ENCODE data around the gene ZBTB7C.
A peak's percentile ranks its signal among the peaks of the same experiment; 100 is the strongest.

ZBTB7C gene

DNA sequence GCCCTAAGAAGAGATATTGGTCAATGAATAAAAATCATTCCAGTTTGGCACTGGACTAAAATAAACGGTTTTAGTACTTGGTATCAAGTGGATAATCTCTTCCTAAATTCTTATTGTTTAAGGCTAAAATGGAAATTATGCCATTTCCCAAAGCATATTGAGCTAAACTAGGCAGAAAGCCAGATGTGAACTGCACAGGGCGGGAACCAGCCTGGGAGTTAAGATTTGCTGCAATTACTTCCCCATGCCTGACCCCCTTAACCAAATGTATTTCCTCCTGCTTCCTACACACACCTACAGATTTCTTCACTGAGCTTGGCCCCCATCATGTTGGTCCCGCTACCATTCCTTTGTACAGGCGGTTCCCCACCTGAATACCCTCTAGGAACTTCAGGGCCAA, 12.2 kb downstream of the ZBTB7C start:
- Histone ChIP-seq H3K27ac (ENCODE audit: extremely low read depth, low read depth, low read length) (no peak overlapping the region), H3K4me3 (ENCODE audit: low read depth, low read length) (no peak overlapping the region), H3K36me3 (ENCODE audit: control insufficient read depth in 2 of 2, insufficient read depth in 1 of 2, low read length in 2 of 2) (no peaks in the 10 kb centered on the region), H3K4me1 (ENCODE audit: control insufficient read depth, insufficient read depth, low read length) (peaks cover 9% of the 10 kb centered on the region), H3K9me3 (ENCODE audit: control insufficient read depth, insufficient read depth, low read depth, low read length) (no peaks in the 10 kb centered on the region)
- TF ChIP-seq SP3 (tag by site-specific recombination; IDR thresholded peaks at IDR 0.05) (no peak), ZNF677 (tag by site-specific recombination; IDR thresholded peaks at IDR 0.05) (no peak), ZFHX2 (tag by site-specific recombination; conservative IDR thresholded peaks at IDR 0.05) (peak; percentile 45)
- TF ChIP-seq, protein P1, sequence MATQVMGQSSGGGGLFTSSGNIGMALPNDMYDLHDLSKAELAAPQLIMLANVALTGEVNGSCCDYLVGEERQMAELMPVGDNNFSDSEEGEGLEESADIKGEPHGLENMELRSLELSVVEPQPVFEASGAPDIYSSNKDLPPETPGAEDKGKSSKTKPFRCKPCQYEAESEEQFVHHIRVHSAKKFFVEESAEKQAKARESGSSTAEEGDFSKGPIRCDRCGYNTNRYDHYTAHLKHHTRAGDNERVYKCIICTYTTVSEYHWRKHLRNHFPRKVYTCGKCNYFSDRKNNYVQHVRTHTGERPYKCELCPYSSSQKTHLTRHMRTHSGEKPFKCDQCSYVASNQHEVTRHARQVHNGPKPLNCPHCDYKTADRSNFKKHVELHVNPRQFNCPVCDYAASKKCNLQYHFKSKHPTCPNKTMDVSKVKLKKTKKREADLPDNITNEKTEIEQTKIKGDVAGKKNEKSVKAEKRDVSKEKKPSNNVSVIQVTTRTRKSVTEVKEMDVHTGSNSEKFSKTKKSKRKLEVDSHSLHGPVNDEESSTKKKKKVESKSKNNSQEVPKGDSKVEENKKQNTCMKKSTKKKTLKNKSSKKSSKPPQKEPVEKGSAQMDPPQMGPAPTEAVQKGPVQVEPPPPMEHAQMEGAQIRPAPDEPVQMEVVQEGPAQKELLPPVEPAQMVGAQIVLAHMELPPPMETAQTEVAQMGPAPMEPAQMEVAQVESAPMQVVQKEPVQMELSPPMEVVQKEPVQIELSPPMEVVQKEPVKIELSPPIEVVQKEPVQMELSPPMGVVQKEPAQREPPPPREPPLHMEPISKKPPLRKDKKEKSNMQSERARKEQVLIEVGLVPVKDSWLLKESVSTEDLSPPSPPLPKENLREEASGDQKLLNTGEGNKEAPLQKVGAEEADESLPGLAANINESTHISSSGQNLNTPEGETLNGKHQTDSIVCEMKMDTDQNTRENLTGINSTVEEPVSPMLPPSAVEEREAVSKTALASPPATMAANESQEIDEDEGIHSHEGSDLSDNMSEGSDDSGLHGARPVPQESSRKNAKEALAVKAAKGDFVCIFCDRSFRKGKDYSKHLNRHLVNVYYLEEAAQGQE (tag by site-specific recombination; IDR thresholded peaks at IDR 0.05): no peak
- ChIA-PET POLR2A (interaction anchor here (0.6 to 1.1 kb wide), 2 partner anchors 14 to 31 kb away, joined by 3 to 4 read pairs; no protein-coding TSS in a partner anchor), CTCF (interaction anchor here (1.0 kb wide), 1 partner anchor 48 kb away, joined by 4 read pairs; no protein-coding TSS in a partner anchor)

DNA sequence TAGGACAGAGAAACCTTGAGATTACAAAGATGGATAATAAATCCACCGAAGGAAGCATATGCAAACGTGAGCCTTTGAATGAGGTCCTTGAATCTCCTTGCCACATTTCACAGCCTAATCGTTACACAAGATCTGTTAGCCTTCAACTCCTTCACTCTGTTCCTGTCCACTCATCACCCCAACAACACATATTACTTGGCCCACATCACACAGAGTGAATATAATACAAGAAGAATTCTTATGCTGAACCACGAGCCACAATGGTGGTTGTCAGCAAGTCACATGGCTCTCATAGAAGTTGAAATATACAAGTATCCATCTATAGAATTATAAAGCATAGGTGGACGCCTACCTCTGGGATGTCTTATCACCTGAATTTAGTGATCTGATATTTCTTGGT, 12.6 kb downstream of the ZBTB7C start:
- H3K27ac ChIP-seq (ENCODE audit: extremely low read depth, low read depth, low read length): no peak overlapping the region
- POLR2A ChIA-PET: no interaction called here
- H3K36me3 ChIP-seq (ENCODE audit: control insufficient read depth in 2 of 2, insufficient read depth in 1 of 2, low read length in 2 of 2): no peaks in the 10 kb centered on the region
- H3K9me3 ChIP-seq (ENCODE audit: control insufficient read depth, insufficient read depth, low read depth, low read length): no peaks in the 10 kb centered on the region
- no peak overlapping the region for H3K4me3 ChIP-seq (ENCODE audit: low read depth, low read length)
- peaks cover 9% of the 10 kb centered on the region for H3K4me1 ChIP-seq (ENCODE audit: control insufficient read depth, insufficient read depth, low read length)
- CTCF ChIA-PET: no interaction called here
- TF ChIP-seq IKZF3 (tag by site-specific recombination; IDR thresholded peaks at IDR 0.05) (no peak), ZNF677 (tag by site-specific recombination; IDR thresholded peaks at IDR 0.05) (no peak), ZNF830 (tag by site-specific recombination; IDR thresholded peaks at IDR 0.05; ENCODE audit: low read depth) (no peak), EGR2 (tag by site-specific recombination; IDR thresholded peaks at IDR 0.05; ENCODE audit: low read depth) (no peak), ZFP41 (tag by site-specific recombination; IDR thresholded peaks at IDR 0.05; ENCODE audit: borderline replicate concordance) (no peak), ZNF202 (tag by site-specific recombination; IDR thresholded peaks at IDR 0.05; ENCODE audit: borderline replicate concordance) (no peak)
- TF ChIP-seq, protein P2, sequence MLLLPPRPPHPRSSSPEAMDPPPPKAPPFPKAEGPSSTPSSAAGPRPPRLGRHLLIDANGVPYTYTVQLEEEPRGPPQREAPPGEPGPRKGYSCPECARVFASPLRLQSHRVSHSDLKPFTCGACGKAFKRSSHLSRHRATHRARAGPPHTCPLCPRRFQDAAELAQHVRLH (tag by site-specific recombination; IDR thresholded peaks at IDR 0.05): no peak

DNA sequence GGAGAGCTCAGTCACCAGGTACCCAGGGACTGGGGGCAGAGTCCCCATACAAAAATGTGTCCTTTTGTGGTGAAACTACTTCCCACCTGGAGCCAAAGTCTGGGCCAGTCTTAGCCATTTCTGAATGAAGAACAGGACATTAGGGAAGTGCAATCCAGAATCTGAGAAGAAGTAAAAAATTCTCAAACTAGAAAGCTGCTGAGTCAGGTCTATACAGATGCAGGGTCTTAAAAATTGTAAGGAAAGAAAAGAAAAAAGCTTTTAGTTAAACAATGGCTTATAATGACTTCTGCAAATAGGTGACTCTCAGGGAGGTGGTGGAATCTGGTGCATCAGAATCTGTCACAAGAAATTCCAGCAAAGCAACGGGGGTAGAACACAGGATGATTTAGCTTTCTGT, 13.5 kb downstream of the ZBTB7C start:
- Histone ChIP-seq H3K36me3 (ENCODE audit: control insufficient read depth in 2 of 2, insufficient read depth in 1 of 2, low read length in 2 of 2) (no peaks in the 10 kb centered on the region), H3K4me3 (ENCODE audit: low read depth, low read length) (no peak overlapping the region), H3K4me1 (ENCODE audit: control insufficient read depth, insufficient read depth, low read length) (peaks cover 9% of the 10 kb centered on the region), H3K27ac (ENCODE audit: extremely low read depth, low read depth, low read length) (no peak overlapping the region), H3K9me3 (ENCODE audit: control insufficient read depth, insufficient read depth, low read depth, low read length) (no peaks in the 10 kb centered on the region)
- POLR2A ChIA-PET: no interaction called here
- CTCF ChIA-PET: interaction anchor here (0.6 to 1.5 kb wide), 3 partner anchors 17 to 51 kb away, joined by 3 to 4 read pairs (median 3); no protein-coding TSS in a partner anchor
- TF ChIP-seq ZNF426 (tag by site-specific recombination; IDR thresholded peaks at IDR 0.05) (no peak), PRDM1 (tag by site-specific recombination; IDR thresholded peaks at IDR 0.05) (no peak), ZNF23 (tag by site-specific recombination; IDR thresholded peaks at IDR 0.05; ENCODE audit: borderline replicate concordance) (no peak)
- TF ChIP-seq, protein P3, sequence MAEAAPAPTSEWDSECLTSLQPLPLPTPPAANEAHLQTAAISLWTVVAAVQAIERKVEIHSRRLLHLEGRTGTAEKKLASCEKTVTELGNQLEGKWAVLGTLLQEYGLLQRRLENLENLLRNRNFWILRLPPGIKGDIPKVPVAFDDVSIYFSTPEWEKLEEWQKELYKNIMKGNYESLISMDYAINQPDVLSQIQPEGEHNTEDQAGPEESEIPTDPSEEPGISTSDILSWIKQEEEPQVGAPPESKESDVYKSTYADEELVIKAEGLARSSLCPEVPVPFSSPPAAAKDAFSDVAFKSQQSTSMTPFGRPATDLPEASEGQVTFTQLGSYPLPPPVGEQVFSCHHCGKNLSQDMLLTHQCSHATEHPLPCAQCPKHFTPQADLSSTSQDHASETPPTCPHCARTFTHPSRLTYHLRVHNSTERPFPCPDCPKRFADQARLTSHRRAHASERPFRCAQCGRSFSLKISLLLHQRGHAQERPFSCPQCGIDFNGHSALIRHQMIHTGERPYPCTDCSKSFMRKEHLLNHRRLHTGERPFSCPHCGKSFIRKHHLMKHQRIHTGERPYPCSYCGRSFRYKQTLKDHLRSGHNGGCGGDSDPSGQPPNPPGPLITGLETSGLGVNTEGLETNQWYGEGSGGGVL (tag by site-specific recombination; IDR thresholded peaks at IDR 0.05): no peak
- TF ChIP-seq, protein P4, sequence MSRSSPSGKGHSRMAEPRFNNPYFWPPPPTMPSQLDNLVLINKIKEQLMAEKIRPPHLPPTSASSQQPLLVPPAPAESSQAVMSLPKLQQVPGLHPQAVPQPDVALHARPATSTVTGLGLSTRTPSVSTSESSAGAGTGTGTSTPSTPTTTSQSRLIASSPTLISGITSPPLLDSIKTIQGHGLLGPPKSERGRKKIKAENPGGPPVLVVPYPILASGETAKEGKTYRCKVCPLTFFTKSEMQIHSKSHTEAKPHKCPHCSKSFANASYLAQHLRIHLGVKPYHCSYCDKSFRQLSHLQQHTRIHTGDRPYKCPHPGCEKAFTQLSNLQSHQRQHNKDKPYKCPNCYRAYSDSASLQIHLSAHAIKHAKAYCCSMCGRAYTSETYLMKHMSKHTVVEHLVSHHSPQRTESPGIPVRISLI (tag by site-specific recombination; IDR thresholded peaks at IDR 0.05): no peak
- TF ChIP-seq, protein P5, sequence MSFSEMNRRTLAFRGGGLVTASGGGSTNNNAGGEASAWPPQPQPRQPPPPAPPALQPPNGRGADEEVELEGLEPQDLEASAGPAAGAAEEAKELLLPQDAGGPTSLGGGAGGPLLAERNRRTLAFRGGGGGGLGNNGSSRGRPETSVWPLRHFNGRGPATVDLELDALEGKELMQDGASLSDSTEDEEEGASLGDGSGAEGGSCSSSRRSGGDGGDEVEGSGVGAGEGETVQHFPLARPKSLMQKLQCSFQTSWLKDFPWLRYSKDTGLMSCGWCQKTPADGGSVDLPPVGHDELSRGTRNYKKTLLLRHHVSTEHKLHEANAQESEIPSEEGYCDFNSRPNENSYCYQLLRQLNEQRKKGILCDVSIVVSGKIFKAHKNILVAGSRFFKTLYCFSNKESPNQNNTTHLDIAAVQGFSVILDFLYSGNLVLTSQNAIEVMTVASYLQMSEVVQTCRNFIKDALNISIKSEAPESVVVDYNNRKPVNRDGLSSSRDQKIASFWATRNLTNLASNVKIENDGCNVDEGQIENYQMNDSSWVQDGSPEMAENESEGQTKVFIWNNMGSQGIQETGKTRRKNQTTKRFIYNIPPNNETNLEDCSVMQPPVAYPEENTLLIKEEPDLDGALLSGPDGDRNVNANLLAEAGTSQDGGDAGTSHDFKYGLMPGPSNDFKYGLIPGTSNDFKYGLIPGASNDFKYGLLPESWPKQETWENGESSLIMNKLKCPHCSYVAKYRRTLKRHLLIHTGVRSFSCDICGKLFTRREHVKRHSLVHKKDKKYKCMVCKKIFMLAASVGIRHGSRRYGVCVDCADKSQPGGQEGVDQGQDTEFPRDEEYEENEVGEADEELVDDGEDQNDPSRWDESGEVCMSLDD (tag by site-specific recombination; IDR thresholded peaks at IDR 0.05): no peak
